GM18520 (cell line): ENCODE results near the gene CFAP73.
"Not testable (repeated sequence)": the region's sequence is repeated elsewhere in the genome, so short reads cannot be mapped to it uniquely, and the experiment has no call there.

Experiments
- ATAC-seq: cut with Tn5 transposase; IDR thresholded peaks from one replicate; pipeline ENCODE4 v1.9.1; 2021; ENCODE audit not compliant: unreplicated experiment

CFAP73 gene

GRCh38 chr12:113186666-113187325 is 37.3 kb downstream of the CFAP73 start:
- ATAC-seq: no peak

- ATAC-seq: no peak
These were observed 39.8 kb downstream of the CFAP73 start for GRCh38 chr12:113189361-113189760.

GRCh38 chr12:113190761-113191160 is 41.2 kb downstream of the CFAP73 start:
- no peak for ATAC-seq

- ATAC-seq: no peak
These were observed 41.7 kb downstream of the CFAP73 start for GRCh38 chr12:113191227-113191626.

GRCh38 chr12:113194971-113195391 is 45.5 kb downstream of the CFAP73 start:
- no peak for ATAC-seq

GRCh38 chr12:113195598-113195997 is 46.1 kb downstream of the CFAP73 start:
- no peak for ATAC-seq

GRCh38 chr12:113196582-113196981 is 47.1 kb downstream of the CFAP73 start:
- ATAC-seq: no peak

- no peak for ATAC-seq
These were observed 47.5 kb downstream of the CFAP73 start for GRCh38 chr12:113196990-113197389.

GRCh38 chr12:113197518-113198077 is 48.1 kb downstream of the CFAP73 start:
- no peak for ATAC-seq

GRCh38 chr12:113198296-113198695 is 48.8 kb downstream of the CFAP73 start:
- no peak for ATAC-seq

- ATAC-seq: no peak
These were observed 50.7 kb downstream of the CFAP73 start for GRCh38 chr12:113200021-113200797.

GRCh38 chr12:113201187-113202177 is 52.0 kb downstream of the CFAP73 start:
- ATAC-seq: no peak

GRCh38 chr12:113202300-113203075 is 53.0 kb downstream of the CFAP73 start:
- no peak for ATAC-seq

- no peak for ATAC-seq
These were observed 54.6 kb downstream of the CFAP73 start for GRCh38 chr12:113203852-113204760.

GRCh38 chr12:113204804-113205203 is 55.3 kb downstream of the CFAP73 start:
- ATAC-seq: no peak

- ATAC-seq: not testable (repeated sequence)
These were observed 57.3 kb downstream of the CFAP73 start for GRCh38 chr12:113206802-113207201.

GRCh38 chr12:113207613-113208040 is 58.1 kb downstream of the CFAP73 start:
- no peak for ATAC-seq

GRCh38 chr12:113208041-113208934 is 58.8 kb downstream of the CFAP73 start:
- ATAC-seq: peak; percentile 73
